GM19372 (cell line): ENCODE results near the gene EXOG.

Experiments used
- ATAC-seq: cut with Tn5 transposase; IDR thresholded peaks from one replicate; pipeline ENCODE4 v1.9.1; 2021; ENCODE audit warnings: mild to moderate bottlenecking, low read depth, moderate library complexity; ENCODE audit not compliant: unreplicated experiment

The EXOG gene

GRCh38 chr3:38471260-38471857, 24.8 kb upstream of the EXOG start:
- no peak for ATAC-seq

DNA sequence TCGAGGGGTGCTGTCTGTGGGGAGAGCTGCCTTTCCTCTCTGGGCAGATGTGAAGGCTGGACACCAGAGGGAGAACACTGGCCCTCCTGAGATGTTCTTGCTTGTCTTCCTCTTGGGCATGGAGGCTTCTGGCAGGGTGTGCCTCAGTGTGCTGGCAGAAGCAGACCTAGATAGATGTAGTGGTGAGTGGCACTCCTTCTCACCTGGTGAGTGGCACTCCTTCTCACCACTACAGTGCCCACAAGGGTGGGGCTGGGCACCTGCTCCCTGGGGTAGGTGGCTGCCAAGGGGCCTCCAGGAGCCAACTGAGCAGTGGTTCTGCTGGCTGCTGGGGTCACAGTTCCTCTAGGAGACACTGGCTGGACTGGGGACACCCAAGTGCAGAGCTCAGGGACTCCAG, 23.8 kb upstream of the EXOG start:
- ATAC-seq, result no peak

- ATAC-seq, result no peak
Measured at GRCh38 chr3:38473229-38473628, 22.9 kb upstream of the EXOG start.

DNA sequence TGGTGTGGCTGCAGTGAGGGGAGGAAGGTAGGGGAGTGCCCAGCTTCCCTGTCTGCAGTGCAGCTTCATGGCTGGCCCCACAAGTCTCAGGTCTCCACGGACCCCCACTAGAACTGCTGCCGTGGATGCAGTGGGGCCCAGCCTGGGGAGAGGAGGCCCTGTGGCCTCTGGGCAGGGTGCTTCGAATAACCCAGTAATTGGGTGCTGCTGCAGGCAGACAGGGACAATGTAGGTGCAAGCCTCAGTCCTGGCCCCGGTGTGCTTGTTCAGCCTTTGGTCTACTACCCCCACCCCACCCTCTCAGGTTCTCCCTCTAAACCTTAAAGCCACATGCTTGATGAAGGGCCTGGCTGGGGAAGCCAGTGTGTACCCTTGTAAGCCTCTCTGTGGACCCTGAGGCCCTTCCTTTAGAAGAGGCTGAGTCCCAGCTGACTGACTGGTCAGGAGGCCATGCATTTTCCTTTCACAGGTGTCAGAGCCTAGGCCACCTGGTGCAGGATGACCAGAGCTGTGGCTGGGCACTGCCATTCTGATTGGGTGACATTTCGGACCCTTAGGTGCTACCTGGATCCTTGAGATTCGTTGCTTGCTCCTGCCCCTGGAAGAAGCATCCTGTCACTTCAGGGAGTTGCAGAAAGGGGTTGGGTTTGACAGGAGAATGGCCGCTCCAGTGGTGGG, 21.1 kb upstream of the EXOG start:
- no peak for ATAC-seq

DNA sequence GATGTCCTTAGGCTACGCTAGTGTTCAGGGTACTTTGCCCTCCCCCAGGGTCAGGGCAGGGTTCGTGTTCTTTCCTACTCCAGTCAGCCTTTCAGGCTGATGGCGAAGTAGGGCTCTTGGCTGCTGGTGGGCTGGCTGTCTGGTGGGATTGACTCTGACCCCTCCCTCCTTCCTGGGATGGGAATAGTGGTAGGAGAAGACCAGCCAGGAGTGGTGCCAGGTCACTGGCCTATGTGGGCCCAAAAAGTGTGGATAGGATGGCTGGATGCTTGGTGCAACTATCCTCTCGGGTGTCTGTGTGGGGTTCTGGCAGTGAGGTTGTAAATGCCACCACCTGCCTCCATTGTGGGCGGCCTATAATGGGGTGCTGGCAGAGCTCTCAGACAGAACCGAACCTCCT, 20.4 kb upstream of the EXOG start:
- no peak for ATAC-seq

GRCh38 chr3:38476157-38476756, 19.9 kb upstream of the EXOG start:
- no peak for ATAC-seq

- ATAC-seq, result no peak
Measured at GRCh38 chr3:38477057-38477820, 18.9 kb upstream of the EXOG start.

DNA sequence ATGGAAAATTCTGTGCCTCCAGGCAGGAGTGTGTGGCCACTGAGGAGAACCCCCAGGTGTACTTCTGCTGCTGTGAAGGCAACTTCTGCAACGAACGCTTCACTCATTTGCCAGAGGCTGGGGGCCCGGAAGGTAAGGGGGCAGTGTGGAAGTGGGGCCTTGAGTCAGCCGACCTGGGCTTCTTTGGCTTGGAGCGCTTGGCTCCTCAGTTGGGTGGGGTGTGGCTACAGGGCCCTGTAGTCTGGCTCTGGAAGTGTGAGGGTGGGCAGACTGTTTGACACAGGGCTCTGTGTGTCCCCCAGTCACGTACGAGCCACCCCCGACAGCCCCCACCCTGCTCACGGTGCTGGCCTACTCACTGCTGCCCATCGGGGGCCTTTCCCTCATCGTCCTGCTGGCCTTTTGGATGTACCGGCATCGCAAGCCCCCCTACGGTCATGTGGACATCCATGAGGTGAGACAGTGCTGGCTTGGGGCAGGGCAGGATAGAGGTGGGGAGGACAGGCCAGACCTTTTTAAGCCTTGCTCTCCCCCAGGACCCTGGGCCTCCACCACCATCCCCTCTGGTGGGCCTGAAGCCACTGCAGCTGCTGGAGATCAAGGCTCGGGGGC, 18.2 kb upstream of the EXOG start:
- no peak for ATAC-seq

DNA sequence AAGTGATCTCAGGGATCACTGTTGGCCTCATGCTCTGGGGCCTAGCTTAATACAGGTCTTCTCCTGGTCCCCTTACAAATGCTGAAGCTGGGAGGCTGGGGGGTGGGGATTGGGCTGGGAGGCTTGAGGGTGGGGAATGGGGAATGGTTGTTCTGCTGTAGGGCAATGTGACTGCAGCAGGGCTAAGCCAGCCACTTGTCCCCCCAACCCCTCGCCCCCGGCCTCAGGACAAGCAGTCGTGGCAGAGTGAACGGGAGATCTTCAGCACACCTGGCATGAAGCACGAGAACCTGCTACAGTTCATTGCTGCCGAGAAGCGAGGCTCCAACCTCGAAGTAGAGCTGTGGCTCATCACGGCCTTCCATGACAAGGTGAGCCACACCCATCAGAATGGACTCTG, 17.2 kb upstream of the EXOG start:
- ATAC-seq, result no peak

- ATAC-seq, result no peak
Measured at GRCh38 chr3:38479431-38480092, 16.6 kb upstream of the EXOG start.

DNA sequence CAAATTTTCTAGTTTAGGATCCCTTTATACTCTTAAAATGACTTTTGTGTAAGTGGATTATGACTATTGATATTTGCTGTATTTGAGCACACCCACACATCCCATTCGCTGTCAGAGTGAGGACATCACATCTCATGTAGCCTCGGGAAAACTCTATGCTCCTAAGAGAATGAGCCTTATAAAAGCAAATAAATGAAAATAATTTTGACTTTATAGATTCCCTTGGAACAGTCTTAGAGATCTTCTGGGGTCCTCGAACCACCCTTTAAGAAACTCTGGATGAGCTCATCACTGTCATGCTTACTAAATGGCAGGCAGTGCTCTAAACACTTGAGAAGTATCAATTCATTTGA, 16.1 kb upstream of the EXOG start:
- ATAC-seq, result no peak

DNA sequence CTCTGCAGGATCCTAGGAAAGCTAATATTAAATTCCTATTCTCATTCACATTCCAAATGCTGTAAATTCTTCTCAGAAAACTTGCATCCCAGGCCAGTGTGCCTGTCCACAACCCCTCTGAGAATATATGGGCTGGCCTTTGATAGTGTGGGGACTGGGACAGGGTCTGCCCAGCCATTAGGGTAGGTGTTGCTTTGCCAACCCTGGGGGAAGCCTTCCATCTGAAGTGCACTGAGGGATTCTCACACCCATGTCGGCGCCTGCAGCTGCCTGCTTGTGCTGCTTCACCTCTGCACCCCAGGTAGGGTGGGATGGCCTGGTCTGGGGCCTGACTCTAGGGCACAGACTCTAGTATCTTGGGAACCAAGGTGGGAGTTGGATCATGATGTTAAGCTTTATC, 15.2 kb upstream of the EXOG start:
- no peak for ATAC-seq

DNA sequence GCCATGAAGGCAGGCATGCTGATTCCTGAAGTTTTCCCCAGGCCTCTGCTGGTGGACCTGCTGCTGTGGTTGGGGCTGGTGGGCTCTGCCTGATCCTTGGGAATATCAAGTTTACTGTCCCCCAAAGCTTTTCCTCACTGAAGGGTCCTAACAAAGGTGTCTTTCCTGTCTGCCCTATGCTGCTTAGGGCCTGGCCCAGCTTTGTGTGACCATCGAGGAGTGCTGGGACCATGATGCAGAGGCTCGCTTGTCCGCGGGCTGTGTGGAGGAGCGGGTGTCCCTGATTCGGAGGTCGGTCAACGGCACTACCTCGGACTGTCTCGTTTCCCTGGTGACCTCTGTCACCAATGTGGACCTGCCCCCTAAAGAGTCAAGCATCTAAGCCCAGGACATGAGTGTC, 13.2 kb upstream of the EXOG start:
- no peak for ATAC-seq

- ATAC-seq, result peak; percentile 95
Measured at GRCh38 chr3:38487323-38487722, 8.8 kb upstream of the EXOG start.

- no peak for ATAC-seq
Measured at GRCh38 chr3:38488949-38489348, 7.2 kb upstream of the EXOG start.

DNA sequence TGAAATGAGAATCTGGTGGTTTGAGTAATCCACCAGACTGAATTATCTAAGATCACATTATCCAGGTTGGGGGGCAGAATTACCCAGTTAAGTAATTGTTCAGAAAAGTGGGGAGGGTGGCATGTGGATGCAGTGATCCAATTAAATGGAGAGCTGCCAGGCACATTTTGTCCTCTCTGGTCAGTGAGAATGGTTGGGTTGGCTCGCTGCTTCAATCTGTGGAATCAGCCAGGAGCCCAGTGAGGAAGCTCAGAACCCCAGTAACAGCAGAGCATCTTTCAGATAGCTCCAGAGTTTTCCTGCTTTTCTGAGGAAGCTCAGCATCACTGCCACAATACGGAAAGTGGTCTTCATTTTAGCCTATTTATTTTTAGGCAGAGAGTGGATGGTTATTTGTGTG, 6.4 kb upstream of the EXOG start:
- no peak for ATAC-seq

DNA sequence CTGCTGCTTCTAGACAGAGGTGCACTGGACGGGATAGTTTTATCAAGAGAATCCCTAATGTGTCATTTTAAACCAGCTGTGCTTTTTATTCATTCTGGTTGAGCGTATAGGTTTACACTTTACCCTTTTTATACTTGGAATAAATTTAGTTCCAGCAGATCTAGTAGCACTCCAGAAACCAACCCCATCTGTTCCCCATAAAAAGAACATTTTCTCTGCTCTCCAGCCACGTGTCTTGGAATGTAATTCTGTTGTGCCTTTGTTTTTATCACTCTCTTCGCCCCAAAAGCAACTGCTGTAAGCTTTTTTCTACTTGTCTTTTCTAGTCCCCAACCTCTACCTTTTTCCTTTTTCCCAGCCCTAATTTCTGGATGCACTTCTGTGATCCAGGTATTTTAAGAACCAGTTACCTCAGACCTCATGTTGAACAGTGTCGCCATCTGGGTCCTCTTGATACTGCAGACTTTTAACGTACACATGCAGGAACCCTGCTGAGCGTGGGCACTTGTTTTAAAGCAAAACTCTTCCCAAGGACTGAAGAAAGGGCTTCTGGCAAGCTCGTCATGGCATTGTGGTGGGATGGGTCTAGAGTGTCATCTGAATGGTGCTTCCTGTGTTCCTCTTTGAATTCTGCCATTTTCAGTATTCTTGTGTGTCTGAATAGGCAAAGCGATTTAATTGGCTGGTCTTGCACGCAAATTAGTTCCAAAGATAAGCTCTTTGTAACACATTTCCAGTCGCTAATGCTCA, 5.7 kb upstream of the EXOG start:
- ATAC-seq, result no peak

- ATAC-seq, result no peak
Measured at GRCh38 chr3:38491215-38491614, 4.9 kb upstream of the EXOG start.

DNA sequence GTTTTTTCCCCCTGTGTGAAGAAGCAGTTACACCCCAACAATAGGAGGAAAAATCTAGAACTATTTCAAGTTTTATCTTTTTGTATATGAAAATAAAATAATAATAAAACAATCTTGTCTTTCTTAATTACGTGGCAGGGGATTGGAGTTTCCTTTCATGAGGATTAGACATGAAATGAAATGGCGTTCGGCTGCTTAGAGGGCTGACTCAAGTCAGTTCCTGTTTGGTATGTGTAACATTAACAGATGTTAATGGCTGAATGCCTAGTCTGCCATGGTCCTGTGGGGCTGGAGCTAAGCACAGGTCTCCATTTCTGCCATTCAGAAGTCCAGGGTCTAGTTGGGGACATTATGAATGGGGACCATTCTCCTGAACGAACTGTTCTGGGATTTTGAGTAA, 3.1 kb upstream of the EXOG start:
- ATAC-seq, result no peak

- ATAC-seq, result no peak
Measured at GRCh38 chr3:38497031-38497430, 891 bp downstream of the EXOG start.
